IMR-90 (cell line): Measurements from ENCODE around the gene TMEM120A. TPM values are rescaled to one million over a fixed set of nuclear protein-coding genes. Genes with fewer than 3 reads are reported as not detected.

ENCODE experiments used
- ATAC-seq: fragments of 200-7000 bp; cut with Tn5 transposase; 2 replicates; pipeline ENCODE4 v1.9.1; 2020; ENCODE audit warnings: low read depth, mild to moderate bottlenecking, moderate library complexity
- BruUV-seq: library from RNA; stranded (reverse); fragments of 400-500 nt; replicated peaks from 2 replicates; lab custom pipeline; 2021; lab: Mats Ljungman, UMichigan
- CTCF ChIA-PET: fragments of 300-600 bp; formaldehyde crosslinking; extraction: SDS; loops from one replicate; lab custom pipeline; 2021; ENCODE audit warnings: antibody characterized with exemption; lab: Yijun Ruan, JAX
- POLR2A ChIA-PET: fragments of 300-600 bp; sonication (Branson Sonifier 250); formaldehyde crosslinking; loops from one replicate; lab custom pipeline; 2022; ENCODE audit warnings: antibody characterized with exemption; ENCODE audit not compliant: unreplicated experiment; lab: Charles Lee
- DNase-seq: peaks from one replicate; pipeline ENCODE4 v3.0.0; 2013
- H2AFZ ChIP-seq: replicated peaks from 2 replicates; pipeline ENCODE3; 2013; ENCODE audit warnings: low read length, mild to moderate bottlenecking; ENCODE audit not compliant: poor library complexity
- H2AK5ac ChIP-seq: 2 replicates; pipeline ENCODE4 v1.6.1; 2013; ENCODE audit warnings: low read depth, low read length, inconsistent platforms
- H2AK9ac ChIP-seq: replicated peaks from 2 replicates; pipeline ENCODE3; 2013; ENCODE audit warnings: mild to moderate bottlenecking, low read depth, low read length, moderate library complexity; ENCODE audit not compliant: poor library complexity
- H2BK120ac ChIP-seq: 2 replicates; pipeline ENCODE4 v1.6.1; 2013; ENCODE audit warnings: low read depth, low read length, inconsistent platforms
- H2BK15ac ChIP-seq: 3 replicates; pipeline ENCODE4 v1.6.1; 2013; ENCODE audit warnings: low read depth, low read length, inconsistent platforms
- H2BK20ac ChIP-seq: 2 replicates; pipeline ENCODE4 v1.6.1; 2013; ENCODE audit warnings: low read depth, mild to moderate bottlenecking, inconsistent platforms, low read length, moderate library complexity
- H2BK5ac ChIP-seq: 2 replicates; pipeline ENCODE4 v1.6.1; 2013; ENCODE audit warnings: mild to moderate bottlenecking, low read depth, low read length, inconsistent platforms; ENCODE audit not compliant: poor library complexity, severe bottlenecking
- H3K14ac ChIP-seq: replicated peaks from 2 replicates; pipeline ENCODE4 v1.6.1; 2013; ENCODE audit warnings: low read depth, low read length, inconsistent platforms
- H3K18ac ChIP-seq: 2 replicates; pipeline ENCODE4 v1.6.1; 2013; ENCODE audit warnings: low read depth, low read length, control low read depth
- H3K23ac ChIP-seq: 2 replicates; pipeline ENCODE4 v1.6.1; 2013; ENCODE audit warnings: low read depth, low read length, inconsistent platforms
- H3K27ac ChIP-seq: 2 replicates; pipeline ENCODE4 v1.5.1; 2013; ENCODE audit warnings: mild to moderate bottlenecking, control low read depth, low read length; ENCODE audit not compliant: insufficient read depth
- H3K27me3 ChIP-seq: 2 replicates; pipeline ENCODE4 v1.6.1; 2013; ENCODE audit warnings: low read length; ENCODE audit not compliant: control insufficient read depth, insufficient read depth
- H3K36me3 ChIP-seq: 2 replicates; pipeline ENCODE4 v1.6.1; 2013; ENCODE audit warnings: low read length, mixed read lengths; ENCODE audit not compliant: control insufficient read depth, insufficient read depth
- H3K4ac ChIP-seq: 2 replicates; pipeline ENCODE4 v1.6.1; 2013; ENCODE audit warnings: low read depth, low read length, inconsistent platforms
- H3K4me1 ChIP-seq: 2 replicates; pipeline ENCODE4 v1.6.1; 2013; ENCODE audit warnings: low read length, mixed read lengths; ENCODE audit not compliant: control insufficient read depth, insufficient read depth
- H3K4me2 ChIP-seq: 2 replicates; pipeline ENCODE4 v1.6.1; 2013; ENCODE audit warnings: low read depth, mild to moderate bottlenecking, control low read depth, low read length, moderate library complexity
- H3K4me3 ChIP-seq: 2 replicates; pipeline ENCODE4 v1.5.1; 2013; ENCODE audit warnings: low read depth, mild to moderate bottlenecking, control low read depth, low read length, moderate library complexity; ENCODE audit not compliant: insufficient read depth
- H3K56ac ChIP-seq: 2 replicates; pipeline ENCODE4 v1.6.1; 2013; ENCODE audit warnings: low read length, inconsistent platforms; ENCODE audit not compliant: insufficient read depth; ENCODE audit errors: extremely low read depth
- H3K79me1 ChIP-seq, 2 experiments: 2 replicates each; pipeline ENCODE4 v1.6.1; 2013; ENCODE audit warnings: low read length in 2 of 2, inconsistent platforms in 1 of 2, low read depth in 1 of 2
- H3K9ac ChIP-seq: 2 replicates; pipeline ENCODE4 v1.6.1; 2013; ENCODE audit warnings: low read depth, low read length, control low read depth
- H3K9me1 ChIP-seq: 2 replicates; pipeline ENCODE4 v1.6.1; 2013; ENCODE audit warnings: low read length, inconsistent platforms; ENCODE audit not compliant: insufficient read depth
- H3K9me3 ChIP-seq: 2 replicates; pipeline ENCODE4 v1.6.1; 2013; ENCODE audit warnings: low read length; ENCODE audit not compliant: control insufficient read depth, insufficient read depth
- H4K20me1 ChIP-seq: 2 replicates; pipeline ENCODE4 v1.6.1; 2013; ENCODE audit warnings: low read length, inconsistent platforms; ENCODE audit not compliant: insufficient read depth
- H4K5ac ChIP-seq: 2 replicates; pipeline ENCODE4 v1.6.1; 2013; ENCODE audit warnings: mild to moderate bottlenecking, low read depth, low read length, control low read depth
- H4K8ac ChIP-seq, 2 experiments: 2 replicates each; pipeline ENCODE4 v1.6.1; 2013; ENCODE audit warnings: low read depth in 2 of 2, low read length in 2 of 2, control low read depth in 1 of 2, inconsistent platforms in 1 of 2
- H4K91ac ChIP-seq: 2 replicates; pipeline ENCODE4 v1.6.1; 2013; ENCODE audit warnings: low read depth, low read length, inconsistent platforms; ENCODE audit not compliant: insufficient read depth
- BHLHE40 ChIP-seq: fragments of 150-350 bp; IDR thresholded peaks from 2 replicates; pipeline ENCODE4 v1.6.1; 2016; ENCODE audit warnings: mild to moderate bottlenecking, low read depth, low read length
- CHD1 ChIP-seq: IDR thresholded peaks from 2 replicates; pipeline ENCODE4 v1.6.1; 2012; ENCODE audit warnings: low read depth, low read length, improper control_type of control experiment
- CTCF ChIP-seq: conservative IDR thresholded peaks from 2 replicates; pipeline ENCODE4 v1.5.1; 2012; ENCODE audit warnings: mild to moderate bottlenecking, low read depth, low read length, improper control_type of control experiment
- ELK1 ChIP-seq: fragments of 150-350 bp; IDR thresholded peaks from 2 replicates; pipeline ENCODE4 v1.6.1; 2016; ENCODE audit warnings: low read depth, mild to moderate bottlenecking, low read length, moderate library complexity, borderline replicate concordance
- MAFK ChIP-seq: IDR thresholded peaks from 2 replicates; pipeline ENCODE4 v1.6.1; 2012; ENCODE audit warnings: low read depth, low read length, improper control_type of control experiment
- NFE2L2 ChIP-seq: fragments of 150-350 bp; IDR thresholded peaks from 2 replicates; pipeline ENCODE4 v1.6.1; 2016; ENCODE audit warnings: low read depth, mild to moderate bottlenecking, low read length
- POLR2A ChIP-seq: IDR thresholded peaks from 2 replicates; pipeline ENCODE4 v1.6.1; 2012; ENCODE audit warnings: mild to moderate bottlenecking, low read depth, low read length
- RCOR1 ChIP-seq: IDR thresholded peaks from 2 replicates; pipeline ENCODE4 v1.6.1; 2012; ENCODE audit warnings: mild to moderate bottlenecking, low read length, improper control_type of control experiment; ENCODE audit not compliant: insufficient replicate concordance
- RFX5 ChIP-seq: IDR thresholded peaks from 2 replicates; pipeline ENCODE4 v1.8.0; 2012; ENCODE audit warnings: low read depth, mild to moderate bottlenecking, low read length, moderate library complexity
- SMC3 ChIP-seq: fragments of 150-350 bp; IDR thresholded peaks from 2 replicates; pipeline ENCODE4 v1.6.1; 2016; ENCODE audit warnings: low read depth, mild to moderate bottlenecking, antibody characterized with exemption, low read length, moderate library complexity
- USF2 ChIP-seq: fragments of 150-350 bp; IDR thresholded peaks from 2 replicates; pipeline ENCODE4 v1.6.1; 2017; ENCODE audit warnings: mild to moderate bottlenecking, antibody characterized with exemption, low read length, low read depth
- WGBS, 2 experiments: methylation state at CpG; one replicate each; pipeline versions ENCODE4 v1.1.5 to v1.1.7; 2013; ENCODE audit warnings: missing lambda C conversion rate in 2 of 2; ENCODE audit not compliant: insufficient read length in 1 of 2; ENCODE audit errors: extremely low coverage in 2 of 2; 5-methylcytosine and 5-hydroxymethylcytosine counted together
- dilution Hi-C: fragments of 300-500 bp; cut with HindIII; formaldehyde crosslinking; loops from one replicate; pipeline ENCODE4 v1.14.3; 2018; ENCODE audit warnings: low sequenced_read_pairs; ENCODE audit not compliant: unreplicated experiment
- in situ Hi-C: fragments of 300-500 bp; cut with MboI; formaldehyde crosslinking; loops from 3 replicates; pipeline ENCODE4 v1.14.3; 2019; ENCODE audit warnings: low sequenced_read_pairs, inconsistent platforms, mixed read lengths
- intact Hi-C: fragments of 100-400 bp; cut with micrococcal nuclease; formaldehyde crosslinking; loops from 2 replicates; pipeline ENCODE4 v1.10.0; 2022
- polyA plus RNA-seq, 3 experiments: library from polyadenylated mRNA; depleted of rRNA; stranded (reverse); fragments of >200 nt; gene quantifications; 2 replicates each; pipeline ENCODE4 v1.2.3, GENCODE V29; 2012; ENCODE audit warnings: low replicate concordance in 1 of 3
- total RNA-seq: library from RNA; depleted of rRNA; stranded (reverse); fragments of >200 nt; gene quantifications from 2 replicates; pipeline ENCODE4 v1.2.3, GENCODE V29; 2012

Gene TMEM120A
- total and polyA plus RNA-seq, 2 of the 4 experiments (the other 2 are of a cell fraction): 32.1 to 39.3 TPM

- Histone ChIP-seq H3K27ac (no peak overlapping the region), H4K5ac (no peak overlapping the region), H3K4ac (no peak overlapping the region), H3K9me1 (peaks cover 12% of the 10 kb centered on the region), H2AK5ac (no peak overlapping the region), H3K18ac (no peak overlapping the region), H3K4me2 (no peak overlapping the region), H2BK120ac (no peak overlapping the region), H2BK20ac (no peak overlapping the region), H4K91ac (no peak overlapping the region), H3K27me3 (no peaks in the 10 kb centered on the region), H3K23ac (no peak overlapping the region), H3K4me1 (peaks cover 4% of the 10 kb centered on the region; the same call in 1 of the 2 replicates), H2AFZ (no peak overlapping the region), H4K20me1 (peaks cover 3% of the 10 kb centered on the region; the same call in 1 of the 2 replicates), H2BK15ac (no peak overlapping the region), H3K9me3 (peaks cover 2% of the 10 kb centered on the region; the same call in 1 of the 2 replicates), H3K56ac (no peak overlapping the region), H2AK9ac (no peak overlapping the region), H4K8ac (no peak overlapping the region), H3K79me1 (peaks cover 3 to 54% of the 10 kb centered on the region in 2 experiments; a peak in 3 of 4 replicates), H3K36me3 (peaks cover 4% of the 10 kb centered on the region; the same call in 1 of the 2 replicates), H2BK5ac (no peak overlapping the region), H3K9ac (no peak overlapping the region), H3K14ac (no peak overlapping the region), H3K4me3 (no peak overlapping the region)
- dilution Hi-C loops: no loop called here
- POLR2A ChIA-PET: no interaction called here
- intact Hi-C loops: no loop called here
- DNase-seq: no peak
- BruUV-seq: no TSS peak
- in situ Hi-C loops: no loop called here
- no CpG with 5 or more reads among the region's 1 CpG for WGBS, 2 experiments
- CTCF ChIA-PET: no interaction called here
- ATAC-seq: no peak
- TF ChIP-seq CTCF (no peak), USF2 (no peak), SMC3 (no peak), RFX5 (no peak), NFE2L2 (no peak), CHD1 (no peak), MAFK (no peak), POLR2A (no peak), RCOR1 (no peak), BHLHE40 (no peak), ELK1 (no peak)
These were observed 49.9 kb downstream of the TMEM120A start for GRCh38 chr7:75944507-75944906.
